Measurements from ENCODE around the gene USP33. TPM values are rescaled to one million over a fixed set of nuclear protein-coding genes. Genes with fewer than 3 reads are reported as not detected.

USP33 gene
- polyA plus RNA-seq, 3 donors, result 33.5 to 43.8 (median 34.9) TPM

- H4K20me1 ChIP-seq (ENCODE audit: insufficient read depth, low read length), result peaks cover 62% of the 10 kb centered on the region
- peak overlapping the region in 1 of 2 donors; percentile 60 for H3K4me3 Mint-ChIP-seq
- no CpG with 5 or more reads among the region's 2 CpGs for WGBS (ENCODE audit: insufficient coverage)
- no peak overlapping the region for H3K9ac ChIP-seq (ENCODE audit: insufficient read depth, low read length, poor library complexity, severe bottlenecking)
- no peaks in the 10 kb centered on the region for H3K27me3 ChIP-seq (ENCODE audit: control insufficient read depth in 2 of 2, insufficient read depth in 2 of 2, low read length in 2 of 2)
- peaks cover 15 to 23% of the 10 kb centered on the region in 2 donors for H3K4me1 ChIP-seq (ENCODE audit: control insufficient read depth in 1 of 2, insufficient read depth in 2 of 2, low read length in 2 of 2)
- H3K4me2 ChIP-seq (replicated peaks; ENCODE audit: extremely low read depth, low read length, poor library complexity, severe bottlenecking), result peak overlapping the region; percentile 88
- H3K27me3 Mint-ChIP-seq (ENCODE audit: low read depth in 3 of 3), result no peaks in the 10 kb centered on the region
- peaks cover 0 to 2% of the 10 kb centered on the region in 2 donors for H3K36me3 Mint-ChIP-seq
- H3K9me3 ChIP-seq (replicated peaks in 1 of 2; ENCODE audit: control insufficient read depth in 1 of 2, insufficient read depth in 1 of 2, low read length in 2 of 2), result no peaks in the 10 kb centered on the region
- no peaks in the 10 kb centered on the region for H3K36me3 ChIP-seq (replicated peaks in 1 of 2; ENCODE audit: control insufficient read depth in 1 of 2, insufficient read depth in 2 of 2, low read length in 2 of 2)
- intact Hi-C loops (cut with micrococcal nuclease), result loop anchor here in 1 of 2 donors (10.0 kb wide), 1 partner anchor 73 kb away; the partner anchor contains the start of gene ZZZ3
- H3K27ac Mint-ChIP-seq, result peak overlapping the region in 6 of 7 donors; percentile 16 to 82 (median 60)
- H3K9me3 Mint-ChIP-seq, result peaks cover 0 to 2% (median 0%) of the 10 kb centered on the region in 7 donors
- peaks cover 74% of the 10 kb centered on the region for H3K79me2 ChIP-seq (ENCODE audit: insufficient read depth, low read length)
- TF ChIP-seq, protein P1, sequence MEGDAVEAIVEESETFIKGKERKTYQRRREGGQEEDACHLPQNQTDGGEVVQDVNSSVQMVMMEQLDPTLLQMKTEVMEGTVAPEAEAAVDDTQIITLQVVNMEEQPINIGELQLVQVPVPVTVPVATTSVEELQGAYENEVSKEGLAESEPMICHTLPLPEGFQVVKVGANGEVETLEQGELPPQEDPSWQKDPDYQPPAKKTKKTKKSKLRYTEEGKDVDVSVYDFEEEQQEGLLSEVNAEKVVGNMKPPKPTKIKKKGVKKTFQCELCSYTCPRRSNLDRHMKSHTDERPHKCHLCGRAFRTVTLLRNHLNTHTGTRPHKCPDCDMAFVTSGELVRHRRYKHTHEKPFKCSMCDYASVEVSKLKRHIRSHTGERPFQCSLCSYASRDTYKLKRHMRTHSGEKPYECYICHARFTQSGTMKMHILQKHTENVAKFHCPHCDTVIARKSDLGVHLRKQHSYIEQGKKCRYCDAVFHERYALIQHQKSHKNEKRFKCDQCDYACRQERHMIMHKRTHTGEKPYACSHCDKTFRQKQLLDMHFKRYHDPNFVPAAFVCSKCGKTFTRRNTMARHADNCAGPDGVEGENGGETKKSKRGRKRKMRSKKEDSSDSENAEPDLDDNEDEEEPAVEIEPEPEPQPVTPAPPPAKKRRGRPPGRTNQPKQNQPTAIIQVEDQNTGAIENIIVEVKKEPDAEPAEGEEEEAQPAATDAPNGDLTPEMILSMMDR (IDR thresholded peaks at IDR 0.05), result no peak
- H3K4me3 ChIP-seq (replicated peaks in 1 of 3; ENCODE audit: low read depth in 2 of 3, low read length in 3 of 3), result peak overlapping the region in 1 of 3 experiments; percentile 99
- DNase-seq, result peak in 2 of 3 donors; percentile 14 to 38
- H3K4me1 Mint-ChIP-seq, result peaks cover 47% of the 10 kb centered on the region
- H3K27ac ChIP-seq (ENCODE audit: low read depth in 1 of 2, low read length in 2 of 2), result peak overlapping the region in 1 of 2 donors; percentile 92
- no peak overlapping the region for H2AFZ ChIP-seq (ENCODE audit: insufficient read depth, low read depth, low read length, poor library complexity, severe bottlenecking)
These were observed 2.0 kb downstream of the USP33 start for GRCh38 chr1:77757603-77758002.

GRCh38 chr1:77757066-77757584 is 2.5 kb downstream of the USP33 start:
- no peak overlapping the region for H3K9ac ChIP-seq (ENCODE audit: insufficient read depth, low read length, poor library complexity, severe bottlenecking)
- peaks cover 15 to 26% of the 10 kb centered on the region in 2 donors for H3K4me1 ChIP-seq (ENCODE audit: control insufficient read depth in 1 of 2, insufficient read depth in 2 of 2, low read length in 2 of 2)
- no CpG with 5 or more reads among the region's 1 CpG for WGBS (ENCODE audit: insufficient coverage)
- DNase-seq, result no peak
- H3K4me2 ChIP-seq (replicated peaks; ENCODE audit: extremely low read depth, low read length, poor library complexity, severe bottlenecking), result peak overlapping the region; percentile 88
- intact Hi-C loops (cut with micrococcal nuclease), result loop anchor here in 1 of 2 donors (10.0 kb wide), 1 partner anchor 72 kb away; the partner anchor contains the start of gene ZZZ3
- H3K27ac ChIP-seq (ENCODE audit: low read depth in 1 of 2, low read length in 2 of 2), result peak overlapping the region in 1 of 2 donors; percentile 92
- Mint-ChIP-seq H3K4me1 (peaks cover 50% of the 10 kb centered on the region), H3K27ac (peak overlapping the region in 4 of 7 donors; percentile 16 to 82 (median 42)), H3K36me3 (peaks cover 0 to 2% of the 10 kb centered on the region in 2 donors), H3K4me3 (no peak overlapping the region), H3K27me3 (ENCODE audit: low read depth in 3 of 3) (no peaks in the 10 kb centered on the region), H3K9me3 (peaks cover 0 to 2% (median 0%) of the 10 kb centered on the region in 7 donors)
- no peak overlapping the region for H2AFZ ChIP-seq (ENCODE audit: insufficient read depth, low read depth, low read length, poor library complexity, severe bottlenecking)
- H3K9me3 ChIP-seq (replicated peaks in 1 of 2; ENCODE audit: control insufficient read depth in 1 of 2, insufficient read depth in 1 of 2, low read length in 2 of 2), result no peaks in the 10 kb centered on the region
- H3K79me2 ChIP-seq (ENCODE audit: insufficient read depth, low read length), result peaks cover 79% of the 10 kb centered on the region
- H4K20me1 ChIP-seq (ENCODE audit: insufficient read depth, low read length), result peaks cover 67% of the 10 kb centered on the region
- H3K36me3 ChIP-seq (replicated peaks in 1 of 2; ENCODE audit: control insufficient read depth in 1 of 2, insufficient read depth in 2 of 2, low read length in 2 of 2), result no peaks in the 10 kb centered on the region
- H3K27me3 ChIP-seq (ENCODE audit: control insufficient read depth in 2 of 2, insufficient read depth in 2 of 2, low read length in 2 of 2), result no peaks in the 10 kb centered on the region
- no peak overlapping the region for H3K4me3 ChIP-seq (replicated peaks in 1 of 3; ENCODE audit: low read depth in 2 of 3, low read length in 3 of 3)
- TF ChIP-seq, protein P1 (IDR thresholded peaks at IDR 0.05), result no peak

All from CD14-positive monocyte (primary cell).